Dedifferentiated amniotic fluid mesenchymal stem cell (primary cell): ENCODE measurements around the gene ECE1.
A peak's percentile ranks its signal among the peaks of the same experiment; 100 is the strongest.
"Not testable (repeated sequence)": the region's sequence is repeated elsewhere in the genome, so short reads cannot be mapped to it uniquely, and the experiment has no call there.

Experiments used
- DNase-seq: peaks from one replicate; pipeline ENCODE4 v3.0.0-alpha.2; 2016; ENCODE audit errors: extremely low spot score

Gene ECE1

DNA sequence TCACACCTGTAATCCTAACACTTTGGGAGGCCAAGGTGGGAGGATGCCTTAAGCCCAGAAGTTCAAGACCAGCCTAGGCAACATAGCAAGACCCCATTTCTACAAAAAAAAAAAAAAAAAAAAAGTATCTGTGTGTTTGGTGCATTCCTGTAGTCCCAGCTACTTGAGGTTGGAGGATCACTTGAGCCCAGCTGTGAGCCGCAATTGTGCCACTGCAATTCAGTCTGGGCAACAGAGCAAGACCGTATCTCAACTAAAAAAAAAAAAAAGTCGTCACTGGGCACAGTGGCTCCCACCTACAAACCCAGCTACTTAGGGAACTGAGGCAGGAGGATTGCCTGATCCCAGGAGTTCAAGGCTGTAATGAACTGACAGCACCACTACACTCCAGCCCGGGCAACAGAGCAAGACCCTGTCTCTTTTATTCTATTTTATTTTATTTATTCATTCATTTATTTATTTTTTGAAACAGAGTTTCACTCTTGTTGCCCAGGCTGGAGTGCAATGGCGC lies 105.0 kb downstream of the ECE1 start:
- DNase-seq, result no peak

DNA sequence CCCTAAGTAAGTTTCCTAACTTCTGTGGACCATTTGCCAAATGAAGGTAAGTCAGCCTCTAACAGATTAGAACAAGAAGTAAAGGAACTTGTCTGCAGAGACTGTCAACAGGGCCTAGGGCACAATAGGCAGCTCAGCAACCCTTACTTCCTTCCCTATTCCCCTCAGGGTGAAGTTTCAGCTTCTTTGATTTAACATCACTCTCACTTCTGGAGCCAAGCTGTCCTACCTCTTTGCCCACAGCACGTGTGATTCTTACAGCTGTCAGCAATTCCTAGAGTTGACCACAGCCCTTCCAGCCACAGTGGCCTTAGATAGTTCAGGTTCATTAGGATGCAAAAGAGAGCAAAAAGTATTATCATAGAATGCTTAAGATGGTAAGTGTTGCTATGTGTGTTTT lies 106.0 kb downstream of the ECE1 start:
- no peak for DNase-seq

DNA sequence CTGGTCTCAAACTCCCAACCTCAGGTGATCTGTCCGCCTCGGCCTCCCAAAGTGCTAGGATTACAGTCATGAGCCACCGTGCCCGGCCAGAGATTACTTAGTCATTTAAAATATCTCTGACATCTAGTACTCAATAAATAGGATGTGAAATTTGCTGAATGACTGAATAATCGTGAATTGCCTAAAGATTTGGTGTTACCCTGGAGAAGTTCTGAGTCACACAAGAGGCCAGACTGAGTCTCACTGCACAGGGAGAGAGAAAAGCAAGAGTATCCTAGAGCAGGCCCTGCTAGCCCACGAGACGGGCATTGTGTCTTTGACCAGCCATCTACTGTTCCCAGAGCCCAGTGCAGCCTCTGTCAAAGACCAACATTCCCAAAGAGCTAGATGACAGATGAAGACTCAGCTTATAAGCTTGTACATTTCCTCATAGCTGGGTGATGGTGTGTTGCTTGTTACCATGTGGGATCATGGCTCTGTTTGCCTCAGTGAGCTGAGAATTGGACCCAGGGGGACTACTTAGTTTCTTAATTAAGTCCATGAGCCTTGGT lies 108.0 kb downstream of the ECE1 start:
- DNase-seq, result no peak

DNA sequence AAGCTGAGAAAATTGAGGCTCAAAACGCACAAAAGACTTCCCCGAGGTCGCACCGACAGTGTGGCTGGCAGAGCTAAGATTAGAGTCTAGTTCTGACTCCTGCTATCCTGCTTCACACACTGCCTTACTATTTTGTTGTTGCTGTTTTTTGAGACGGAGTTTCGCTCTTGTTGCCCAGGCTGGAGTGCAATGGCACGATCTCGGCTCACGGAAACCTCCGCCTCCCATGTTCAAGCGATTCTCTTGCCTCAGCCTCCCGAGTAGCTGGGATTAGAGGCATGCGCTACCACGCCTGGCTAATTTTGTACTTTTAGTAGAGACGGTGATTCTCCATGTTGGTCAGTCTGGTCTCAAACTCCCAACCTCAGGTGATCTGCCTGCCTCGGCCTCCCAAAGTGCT lies 112.0 kb downstream of the ECE1 start:
- DNase-seq, result not testable (repeated sequence)

DNA sequence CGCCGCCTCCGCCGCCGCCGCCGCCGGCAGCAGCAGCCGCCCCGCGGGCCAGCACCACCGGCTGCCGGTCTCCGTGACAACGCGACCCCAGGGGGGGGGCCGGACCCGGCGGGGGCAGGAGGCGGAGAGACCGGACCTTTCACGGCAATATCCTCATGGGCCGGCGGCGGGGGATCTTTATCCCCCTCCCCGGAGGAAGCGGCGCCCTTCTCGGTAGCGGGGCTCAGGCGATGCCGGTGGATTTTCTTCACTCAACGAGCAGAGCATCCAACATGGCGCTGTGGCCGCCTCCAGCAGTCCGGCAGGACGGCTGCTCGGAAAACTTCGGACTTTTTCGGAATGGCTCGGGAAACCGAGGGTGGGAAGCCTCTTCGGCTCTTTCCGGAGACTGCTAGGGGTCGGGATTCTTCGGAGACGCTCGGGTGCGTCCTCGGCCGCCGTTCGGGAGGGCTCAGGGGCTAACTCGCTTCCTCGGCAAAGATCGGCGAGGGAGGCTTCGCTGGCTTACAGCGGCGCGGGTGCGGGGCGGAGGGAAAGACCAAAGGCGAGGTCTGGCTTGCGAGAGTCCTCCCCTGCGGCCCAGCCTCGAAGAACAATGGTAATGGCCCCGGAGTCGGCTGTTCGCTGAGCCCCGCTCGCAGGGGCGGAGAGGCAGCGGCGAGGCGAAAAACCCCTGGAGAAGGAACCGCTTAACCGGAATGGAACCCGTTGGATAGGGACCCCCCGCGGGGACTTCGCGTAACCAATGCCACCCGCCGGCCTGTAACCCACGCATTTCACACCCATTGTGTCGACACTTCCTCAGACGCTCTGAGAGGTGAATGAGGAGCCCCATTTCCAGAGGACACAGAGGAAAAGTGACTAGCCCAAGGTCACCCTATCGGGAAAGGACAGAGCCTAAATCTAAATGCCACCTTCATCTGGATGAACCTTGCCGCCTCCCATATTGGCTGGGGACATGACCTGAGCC lies 113.4 kb downstream of the ECE1 start, which contains the start of gene EIF4G3:
Gene EIF4G3 (minus strand): TSS at position 312 of the 970 bp plus-strand sequence. CDS start 174,155 bp downstream, outside the sequence.
- DNase-seq, result peak; percentile 97

DNA sequence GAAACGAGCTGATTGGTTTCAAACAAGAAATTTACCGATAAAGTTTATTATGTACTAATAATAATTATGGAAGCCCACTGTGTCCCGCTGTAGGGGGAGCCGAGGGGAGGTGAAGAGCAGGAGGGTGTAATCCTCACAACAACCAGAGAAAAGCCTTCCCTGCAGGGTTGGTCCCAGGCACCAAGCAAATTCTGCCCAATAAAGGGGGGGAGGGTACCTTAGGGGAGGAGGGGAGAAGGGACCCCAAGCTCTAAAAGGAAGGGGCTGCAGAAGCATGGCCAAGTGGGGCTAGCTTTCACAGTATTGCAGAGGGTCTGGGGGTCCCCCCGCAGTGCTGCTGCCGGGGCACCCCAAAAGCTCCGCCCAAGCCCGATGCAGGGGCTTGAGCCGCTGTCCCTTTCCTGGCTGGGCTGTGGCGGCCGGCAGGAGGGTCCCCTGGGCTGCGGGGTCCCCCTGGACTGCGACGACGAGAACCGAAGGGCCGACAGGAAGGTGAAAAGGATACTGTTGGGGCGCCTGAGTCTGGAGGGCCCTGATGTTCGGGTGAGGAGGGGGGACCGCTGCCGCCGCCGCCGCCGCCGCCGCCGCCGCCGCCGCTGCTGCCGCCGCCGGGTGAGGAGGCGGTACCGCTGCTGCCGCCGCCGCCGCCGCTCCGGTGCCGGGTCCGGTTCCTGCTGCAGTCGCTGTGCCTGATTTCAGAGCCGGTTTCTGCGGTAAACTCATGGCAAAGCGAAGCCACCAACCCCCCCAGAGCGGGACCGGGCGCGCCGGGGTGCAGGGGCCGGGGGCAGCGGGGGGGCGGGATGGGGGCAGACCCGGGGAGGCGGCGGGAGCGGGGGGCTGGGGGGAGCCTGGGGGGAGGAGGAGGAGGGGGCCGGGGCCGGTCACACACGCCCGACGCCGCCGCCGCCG lies 114.3 kb downstream of the ECE1 start:
- DNase-seq, result no peak

DNA sequence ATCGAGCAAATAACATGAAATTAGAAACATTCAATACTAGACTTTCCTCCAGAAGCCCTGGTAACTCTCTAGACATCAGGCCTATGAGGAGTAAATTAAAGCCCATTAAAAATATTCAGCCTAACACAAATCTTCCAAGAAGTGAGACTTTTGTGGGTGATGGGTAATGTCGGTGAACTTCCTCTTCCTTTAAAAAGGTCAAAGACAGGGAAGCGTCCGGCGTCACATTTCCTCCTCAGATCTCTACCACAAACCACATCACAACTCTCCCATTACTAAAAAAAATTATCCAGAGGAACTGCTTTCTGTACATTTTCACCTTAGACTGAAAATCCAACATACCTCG lies 115.0 kb downstream of the ECE1 start:
- no peak for DNase-seq

DNA sequence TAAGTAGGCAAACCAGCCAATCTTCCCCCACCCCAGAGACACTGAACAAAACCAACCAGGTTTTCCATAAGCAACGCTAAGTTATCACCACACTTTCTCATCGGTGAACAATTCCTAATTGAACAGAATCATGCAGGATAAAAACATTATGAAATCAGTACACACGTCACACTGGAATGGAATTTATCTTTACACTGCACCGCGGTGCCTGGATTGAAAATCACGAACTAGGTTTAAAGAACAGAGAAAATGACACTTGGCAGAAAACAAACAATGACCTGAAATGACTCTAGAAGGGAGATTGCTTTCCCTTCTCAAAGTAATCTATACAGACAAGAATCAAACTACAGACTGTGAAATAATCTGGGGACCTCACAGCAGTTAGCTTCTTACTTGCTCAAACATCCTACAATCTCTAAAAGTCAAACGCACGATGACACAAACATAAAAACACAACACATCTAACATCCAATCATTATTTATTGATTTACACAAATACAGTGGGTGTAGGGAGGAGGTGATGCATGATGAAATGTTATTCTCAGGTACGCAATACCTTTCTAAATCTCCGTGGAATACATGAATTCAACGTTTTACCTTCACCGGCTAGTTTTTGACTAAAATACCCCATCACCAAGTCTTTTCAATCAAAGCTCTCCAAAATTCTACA lies 115.5 kb downstream of the ECE1 start:
- DNase-seq, result peak; percentile 68

DNA sequence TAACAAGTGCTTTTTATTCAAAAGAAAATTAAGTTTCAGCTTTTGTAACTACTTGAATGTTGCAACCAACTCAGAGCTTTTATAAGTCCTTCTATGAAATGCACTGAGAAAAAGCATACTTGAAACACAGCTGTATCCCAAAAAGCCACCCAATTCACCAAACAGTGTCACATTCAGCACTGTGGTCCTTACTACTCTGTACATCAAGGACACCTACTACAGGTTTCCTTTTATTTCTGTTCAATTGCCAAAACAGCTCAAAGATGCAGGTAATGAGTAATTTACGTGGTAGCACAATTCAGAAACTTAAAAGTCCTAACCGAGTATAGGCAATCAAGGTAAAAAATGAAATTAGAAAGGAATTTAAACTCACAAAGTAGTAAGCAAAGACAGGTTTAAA lies 116.0 kb downstream of the ECE1 start:
- no peak for DNase-seq

DNA sequence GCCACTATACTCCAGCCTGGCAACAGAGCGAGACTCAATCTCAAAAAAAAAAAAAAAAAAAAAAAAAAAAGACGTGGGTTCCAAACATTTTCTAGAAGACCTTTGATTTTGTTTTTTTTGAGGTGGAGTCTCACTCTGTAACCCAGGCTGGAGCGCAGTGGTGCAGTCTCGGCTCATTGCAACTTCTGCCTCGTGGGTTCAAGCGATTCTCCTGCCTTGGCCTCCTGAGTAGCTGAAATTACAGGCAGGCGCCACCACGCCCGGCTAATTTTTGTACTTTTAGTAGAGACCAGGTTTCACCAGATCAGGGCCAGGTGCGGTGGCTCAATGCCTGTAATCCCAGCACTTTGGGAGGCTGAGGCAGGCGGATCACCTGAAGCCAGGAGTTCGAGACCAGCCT lies 117.2 kb downstream of the ECE1 start:
- DNase-seq, result not testable (repeated sequence)

DNA sequence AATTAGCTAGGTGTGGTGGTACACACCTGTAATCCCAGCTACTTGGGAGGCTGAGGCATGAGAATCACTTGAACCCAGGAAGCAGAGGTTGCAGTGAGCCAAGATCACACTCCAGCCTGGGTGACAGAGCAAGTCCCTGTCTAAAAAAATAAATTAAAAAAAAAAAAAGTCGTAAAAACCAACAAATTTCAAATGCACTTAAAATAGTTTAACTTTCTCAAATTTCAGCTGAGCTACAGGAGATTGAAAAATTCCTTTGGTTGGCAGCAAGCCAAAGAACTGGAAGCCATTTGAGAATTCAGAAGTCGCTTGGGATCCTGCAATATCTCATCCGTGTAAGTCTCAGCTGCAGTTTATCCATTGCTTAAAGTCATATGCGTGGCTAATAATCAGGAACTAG lies 119.4 kb downstream of the ECE1 start:
- DNase-seq, result peak; percentile 68

DNA sequence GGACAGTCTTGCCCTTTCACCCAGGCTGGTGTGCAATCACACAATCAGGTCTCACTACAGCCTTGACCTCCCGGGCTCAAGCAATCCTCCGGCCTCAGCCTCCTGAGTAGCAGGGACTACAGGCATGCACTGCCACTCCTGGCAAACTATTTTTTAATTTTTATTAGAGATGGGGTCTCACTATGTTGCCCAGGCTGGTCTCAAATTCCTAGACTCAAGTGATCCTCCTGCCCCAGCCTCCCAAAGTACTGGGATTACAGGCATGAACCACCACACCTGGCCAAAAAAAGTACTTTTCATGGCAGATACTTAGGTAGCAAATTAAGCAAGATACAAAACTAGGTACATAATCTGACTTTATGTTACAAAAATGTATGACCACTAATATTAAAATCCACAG lies 121.8 kb downstream of the ECE1 start:
- DNase-seq, result no peak
